Measurements from ENCODE around the gene SMG6. TPM values are rescaled to one million over a fixed set of nuclear protein-coding genes. Genes with fewer than 3 reads are reported as not detected.

SMG6 gene
- total RNA-seq, 1 donor from 2014 or later, result 34.7 TPM

DNA sequence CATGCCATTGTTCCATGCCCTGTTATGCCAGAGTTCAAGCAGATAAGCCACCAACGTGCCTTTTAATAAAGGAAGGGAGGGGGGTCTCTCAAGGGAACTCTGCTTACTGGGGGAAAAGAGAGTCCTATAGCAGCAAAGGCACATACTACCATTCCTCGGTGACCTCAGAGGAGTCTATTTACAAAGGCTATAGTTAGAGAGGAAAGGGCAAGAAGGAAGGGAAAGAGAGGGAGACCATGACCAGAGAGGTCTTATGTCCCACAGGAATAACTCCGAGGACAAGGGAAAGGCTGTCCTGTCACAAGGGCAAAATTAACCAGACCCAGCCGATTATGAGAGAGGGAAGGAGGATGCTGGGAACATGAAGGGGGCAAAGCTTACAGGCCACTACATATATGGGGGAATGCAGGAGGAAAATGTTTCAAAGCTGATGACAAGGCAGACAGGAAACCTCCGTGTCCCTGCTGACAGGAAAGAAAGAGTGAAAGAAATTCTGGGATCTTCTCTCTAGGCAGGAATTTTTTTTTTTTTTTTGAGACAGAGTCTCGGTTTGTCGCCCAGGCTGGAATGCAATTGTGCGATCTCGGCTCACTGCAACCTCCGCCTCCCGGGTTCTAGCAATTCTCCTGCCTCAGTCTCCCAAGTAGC is 197.2 kb downstream of the SMG6 start:
- no peak for TF ChIP-seq CTCF (IDR thresholded peaks at IDR 0.05; ENCODE audit: insufficient read depth, low read length, poor library complexity, severe bottlenecking)
- Histone ChIP-seq H3K36me3 (ENCODE audit: control insufficient read depth, insufficient read depth, low read length) (no peaks in the 10 kb centered on the region), H3K4me3 (ENCODE audit: low read depth, low read length) (no peak overlapping the region), H3K27me3 (ENCODE audit: control insufficient read depth, insufficient read depth, low read length) (no peaks in the 10 kb centered on the region)
- no peak for DNase-seq (ENCODE audit: low read depth)

DNA sequence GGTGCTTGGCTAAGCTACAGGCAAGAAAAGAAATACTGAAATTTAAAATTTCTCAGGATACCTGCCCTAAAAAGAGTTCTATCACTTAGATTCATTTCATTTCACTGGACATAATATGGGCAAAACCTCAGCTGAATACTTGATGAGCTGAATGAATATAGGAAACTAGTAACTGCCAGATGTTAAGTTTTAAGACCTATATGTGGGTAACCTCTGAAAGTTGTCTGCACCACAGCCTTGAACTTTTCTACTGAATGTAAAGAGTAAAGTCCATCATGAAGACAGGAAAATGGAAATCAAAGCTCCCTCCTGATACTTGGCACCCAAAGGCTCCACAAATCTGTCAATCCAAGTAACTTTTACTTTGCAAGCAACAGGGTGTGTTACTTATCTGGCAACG is 197.9 kb downstream of the SMG6 start:
- DNase-seq (ENCODE audit: low read depth), result no peak
- no peak for TF ChIP-seq CTCF (IDR thresholded peaks at IDR 0.05; ENCODE audit: insufficient read depth, low read length, poor library complexity, severe bottlenecking)

DNA sequence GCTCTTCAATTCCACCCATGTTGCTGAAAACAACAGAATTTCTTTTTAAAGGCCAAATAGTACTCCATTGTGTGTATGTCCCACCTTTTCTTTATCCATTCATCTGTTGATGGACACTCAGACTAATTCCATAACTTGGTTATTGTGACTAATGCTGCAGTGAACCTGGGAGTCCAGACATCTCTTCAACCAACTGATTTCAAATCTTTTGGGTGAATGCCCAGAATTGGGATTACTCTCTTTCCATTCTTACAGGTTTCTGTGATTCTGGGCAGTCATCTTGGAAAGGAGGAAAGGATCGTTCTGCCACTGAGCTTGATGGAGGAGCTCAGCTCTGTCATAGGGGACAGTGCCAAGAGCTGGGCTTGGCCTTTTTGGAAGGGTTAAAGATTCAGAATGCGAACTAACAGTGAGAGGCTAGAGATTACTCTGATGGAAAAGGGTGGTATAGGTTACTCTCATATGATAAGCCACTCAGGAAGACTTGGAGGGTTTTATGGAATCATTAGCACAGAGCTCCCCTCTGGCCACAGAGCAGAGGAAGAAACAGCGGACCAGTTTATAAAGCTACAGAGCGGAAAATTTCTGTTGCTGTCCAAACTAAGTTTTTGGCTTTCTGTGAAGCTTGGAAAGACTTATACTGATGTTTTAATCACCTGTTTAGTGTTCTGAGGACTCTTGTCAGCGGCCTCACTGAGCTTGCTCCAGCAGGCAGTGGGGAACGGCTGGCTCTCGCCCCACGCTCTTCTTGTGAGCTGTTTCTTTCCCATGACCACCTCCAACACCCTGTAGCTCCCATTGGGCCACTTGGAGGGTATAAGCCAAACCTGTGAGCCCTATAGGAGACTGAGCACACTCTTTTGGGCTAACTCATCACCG is 200.4 kb downstream of the SMG6 start:
- no peak for DNase-seq (ENCODE audit: low read depth)
- no peak overlapping the region for H3K4me3 ChIP-seq (ENCODE audit: low read depth, low read length)
- H3K27me3 ChIP-seq (ENCODE audit: control insufficient read depth, insufficient read depth, low read length), result no peaks in the 10 kb centered on the region
- no peaks in the 10 kb centered on the region for H3K36me3 ChIP-seq (ENCODE audit: control insufficient read depth, insufficient read depth, low read length)
- no peak for TF ChIP-seq CTCF (IDR thresholded peaks at IDR 0.05; ENCODE audit: insufficient read depth, low read length, poor library complexity, severe bottlenecking)

More for the DNA sequence above, 197.9 kb downstream of the SMG6 start:
- Histone ChIP-seq H3K36me3 (ENCODE audit: control insufficient read depth, insufficient read depth, low read length) (no peaks in the 10 kb centered on the region), H3K4me3 (ENCODE audit: low read depth, low read length) (no peak overlapping the region), H3K27me3 (ENCODE audit: control insufficient read depth, insufficient read depth, low read length) (no peaks in the 10 kb centered on the region)

DNA sequence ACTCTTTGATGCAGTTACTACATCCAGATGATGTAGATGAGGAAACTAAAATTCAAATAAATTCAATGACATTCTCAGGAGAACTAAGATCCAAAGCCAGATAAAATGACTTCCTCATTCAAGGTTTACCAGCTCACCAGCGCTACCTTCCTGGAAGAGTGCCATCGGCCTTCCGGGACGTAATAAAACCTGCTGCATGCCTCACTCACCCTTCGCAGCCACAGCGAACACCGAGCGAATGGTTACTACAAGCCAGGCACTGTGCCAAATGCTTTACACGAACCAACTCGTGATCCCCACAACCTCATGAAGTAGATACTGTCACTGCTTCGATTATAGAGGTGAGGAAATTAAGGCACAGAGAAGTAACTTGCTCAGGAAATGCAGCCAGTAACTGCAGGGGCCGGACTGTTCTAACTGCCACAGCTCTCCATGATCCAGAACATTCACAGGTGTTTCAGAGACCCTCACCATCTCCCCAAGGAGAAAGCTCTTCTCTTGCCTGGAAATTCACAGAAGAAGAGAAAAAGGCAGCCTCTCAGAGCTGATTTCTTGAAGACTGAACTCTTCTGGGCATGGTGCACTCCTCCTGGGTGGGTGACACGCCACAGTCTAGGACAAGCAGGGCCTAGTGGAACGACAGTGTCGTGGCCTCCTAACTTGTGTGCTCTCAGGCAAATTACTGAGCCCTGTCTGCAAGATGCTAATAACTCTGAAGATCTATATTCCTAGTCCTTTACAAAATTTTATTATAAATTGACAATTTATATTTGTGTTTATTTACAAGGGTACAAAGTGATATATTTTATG is 201.9 kb downstream of the SMG6 start:
- no peak for TF ChIP-seq CTCF (IDR thresholded peaks at IDR 0.05; ENCODE audit: insufficient read depth, low read length, poor library complexity, severe bottlenecking)
- Histone ChIP-seq H3K4me3 (ENCODE audit: low read depth, low read length) (no peak overlapping the region), H3K36me3 (ENCODE audit: control insufficient read depth, insufficient read depth, low read length) (no peaks in the 10 kb centered on the region), H3K27me3 (ENCODE audit: control insufficient read depth, insufficient read depth, low read length) (no peaks in the 10 kb centered on the region)
- DNase-seq (ENCODE audit: low read depth), result peak; percentile 84

- no peak for DNase-seq (ENCODE audit: low read depth)
- TF ChIP-seq CTCF (IDR thresholded peaks at IDR 0.05; ENCODE audit: insufficient read depth, low read length, poor library complexity, severe bottlenecking), result no peak
- H3K27me3 ChIP-seq (ENCODE audit: control insufficient read depth, insufficient read depth, low read length), result no peaks in the 10 kb centered on the region
- H3K4me3 ChIP-seq (ENCODE audit: low read depth, low read length), result no peak overlapping the region
- no peaks in the 10 kb centered on the region for H3K36me3 ChIP-seq (ENCODE audit: control insufficient read depth, insufficient read depth, low read length)
These were observed 208.1 kb downstream of the SMG6 start for GRCh38 chr17:2095536-2095910.

Data from kidney epithelial cell (primary cell).